Frontal cortex (tissue), 4 donors: ENCODE measurements around the gene TOMM5. TPM values are rescaled to one million over a fixed set of nuclear protein-coding genes. Genes with fewer than 3 reads are reported as not detected.
A peak's percentile ranks its signal among the peaks of the same experiment; 100 is the strongest.
"Not testable (repeated sequence)": the region's sequence is repeated elsewhere in the genome, so short reads cannot be mapped to it uniquely, and the experiment has no call there.

Experiments used
- DNase-seq, 2 donors: peaks; one replicate each; pipeline ENCODE4 v3.0.0; 2012; ENCODE audit warnings: low spot score in 2 of 2
- FAIRE-seq: peaks from 2 replicates; lab custom pipeline; 2012; peaks lifted over from hg19 to GRCh38; lab: Jason Lieb, UNC
- total RNA-seq: library from RNA; depleted of rRNA; stranded (reverse); fragments of >200 nt; gene quantifications from one replicate; pipeline ENCODE4 v1.2.3, GENCODE V29; 2014
- donor health status: control.
- donor health status: control.
- donor health status: control.

The TOMM5 gene
- total RNA-seq, 1 donor from 2014 or later: 75.0 TPM

DNA sequence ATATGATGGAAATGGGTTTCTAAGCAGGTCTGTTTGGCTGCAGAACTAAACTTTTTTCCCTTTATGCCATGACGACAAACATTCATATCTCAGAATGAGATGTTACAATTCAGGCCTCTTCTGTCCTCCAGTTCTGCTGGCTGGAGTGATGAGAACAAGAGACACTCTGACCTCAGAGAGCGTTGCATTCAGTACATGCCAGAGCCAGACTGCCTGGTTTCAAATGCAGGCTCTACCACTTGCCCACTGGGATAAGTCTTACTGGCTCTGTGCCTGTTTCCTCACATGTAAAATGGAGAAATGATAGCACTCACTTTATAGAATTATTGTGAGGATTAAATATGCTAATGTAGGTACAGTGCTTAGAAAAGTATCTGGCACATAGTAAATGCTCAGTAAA is 24.8 kb upstream of the TOMM5 start:
- DNase-seq: no peak
- FAIRE-seq: no peak

DNA sequence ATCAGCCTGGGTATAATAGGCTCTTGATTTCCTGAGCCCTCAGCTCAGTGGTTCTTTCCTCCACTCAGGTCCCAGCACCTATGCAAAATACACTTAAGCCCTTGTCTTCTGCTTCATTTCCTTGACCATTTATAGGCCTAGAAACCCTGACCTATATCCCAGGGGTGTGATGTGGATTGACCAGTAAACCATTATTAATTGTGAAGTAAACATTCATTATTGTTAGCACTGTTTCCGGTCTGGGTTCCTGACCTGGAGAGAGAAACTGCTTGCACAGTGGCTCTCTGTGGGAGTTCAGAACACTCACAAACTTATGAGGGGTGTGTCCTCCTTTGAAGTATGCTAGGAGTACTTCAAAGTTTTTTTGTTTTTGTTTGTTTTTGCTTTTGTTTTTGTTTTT is 19.6 kb upstream of the TOMM5 start:
- no peak for FAIRE-seq
- no peak for DNase-seq

DNA sequence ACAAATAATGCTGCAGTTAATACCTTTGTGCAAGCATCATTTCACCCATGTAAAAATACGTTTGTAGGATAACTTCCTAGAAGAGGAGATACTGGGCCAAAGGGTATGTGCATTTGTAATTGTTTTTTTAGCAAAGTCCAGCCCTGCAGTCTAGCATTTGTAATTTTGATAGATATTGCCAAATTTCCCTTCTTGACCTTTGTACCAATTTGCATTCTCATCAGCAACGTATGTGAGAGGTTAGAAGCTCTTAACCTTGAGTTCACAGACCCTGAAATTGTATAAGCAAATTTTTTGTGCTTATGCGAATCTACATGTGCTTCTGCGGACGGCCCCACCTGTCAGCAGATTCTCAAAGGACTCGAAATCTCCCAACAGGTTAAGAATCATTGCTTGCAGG is 18.6 kb upstream of the TOMM5 start:
- FAIRE-seq (no peak), DNase-seq (no peak)

DNA sequence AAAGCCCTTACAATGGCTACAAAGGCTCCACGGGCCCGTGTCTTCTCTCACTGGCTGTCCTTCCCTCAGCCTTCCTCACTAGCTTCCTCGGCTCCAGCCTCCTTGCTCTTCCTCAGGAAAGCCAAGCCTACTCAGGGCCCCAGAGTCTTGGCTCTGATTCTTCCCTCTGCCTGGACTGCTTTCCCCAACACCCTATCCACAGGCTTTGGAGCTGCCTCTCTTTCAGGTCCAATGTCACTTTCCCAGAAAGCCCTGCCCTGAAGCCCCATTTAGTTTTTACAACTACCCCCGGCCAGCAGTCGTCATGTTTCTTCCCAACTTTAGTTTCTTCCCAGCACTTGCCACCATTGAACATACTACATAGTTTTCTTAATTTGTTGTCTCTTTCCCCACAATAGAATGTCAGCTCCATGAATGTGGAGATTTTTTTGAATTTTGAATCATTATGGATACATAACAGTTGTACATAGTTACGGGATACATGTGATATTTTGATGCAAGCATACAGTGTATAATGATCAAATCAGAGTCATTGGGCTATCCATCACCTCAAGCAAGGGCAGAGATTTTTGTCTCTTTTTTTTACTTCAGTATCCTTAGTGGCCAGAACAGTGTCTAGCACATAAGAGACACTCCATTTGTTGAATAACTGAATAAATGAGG is 17.5 kb upstream of the TOMM5 start:
- FAIRE-seq: no peak

GRCh38 chr9:37608250-37608649 is 15.9 kb upstream of the TOMM5 start:
- no peak for FAIRE-seq
- DNase-seq: no peak

More for the DNA sequence above, 17.5 kb upstream of the TOMM5 start:
- no peak for DNase-seq

DNA sequence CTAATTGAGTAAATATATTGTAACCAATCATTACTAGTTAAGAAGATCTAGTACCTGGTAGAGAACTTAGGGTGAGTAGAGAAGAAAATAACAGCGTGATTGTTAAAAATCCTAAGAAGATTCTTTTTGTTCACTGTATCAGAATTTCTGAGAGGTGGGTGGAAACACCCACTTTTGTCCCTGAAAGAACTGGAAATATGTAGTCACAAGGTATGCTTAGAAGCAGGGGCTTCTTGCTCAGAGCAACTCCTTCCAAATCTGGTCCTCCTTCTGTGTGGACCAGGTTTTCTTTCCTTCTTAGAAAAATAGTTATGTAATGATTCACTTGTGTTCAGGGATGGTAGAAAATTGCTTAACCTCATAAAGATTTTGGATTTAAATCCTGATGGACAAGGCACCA is 11.9 kb upstream of the TOMM5 start:
- DNase-seq: no peak
- FAIRE-seq: no peak

DNA sequence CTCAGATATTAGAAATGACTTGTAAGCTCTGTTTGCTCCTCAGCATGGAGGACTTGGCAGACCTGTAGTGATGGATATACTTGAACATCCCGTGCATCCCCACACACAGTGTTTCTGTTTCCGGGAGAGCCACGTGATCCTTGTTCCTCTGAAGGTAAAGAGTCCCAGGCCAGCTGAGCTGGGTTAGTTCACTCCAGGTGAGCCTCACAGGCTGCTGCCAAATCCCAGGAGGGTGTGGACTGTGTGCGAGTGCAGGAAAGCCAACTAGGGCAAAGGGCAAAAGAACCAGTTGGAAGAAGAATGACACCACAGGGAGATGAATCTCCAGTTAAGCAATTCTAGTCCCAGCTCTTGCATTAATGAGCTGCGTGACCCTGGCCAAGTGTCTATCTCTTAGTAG is 10.4 kb upstream of the TOMM5 start:
- FAIRE-seq (no peak), DNase-seq (no peak)

DNA sequence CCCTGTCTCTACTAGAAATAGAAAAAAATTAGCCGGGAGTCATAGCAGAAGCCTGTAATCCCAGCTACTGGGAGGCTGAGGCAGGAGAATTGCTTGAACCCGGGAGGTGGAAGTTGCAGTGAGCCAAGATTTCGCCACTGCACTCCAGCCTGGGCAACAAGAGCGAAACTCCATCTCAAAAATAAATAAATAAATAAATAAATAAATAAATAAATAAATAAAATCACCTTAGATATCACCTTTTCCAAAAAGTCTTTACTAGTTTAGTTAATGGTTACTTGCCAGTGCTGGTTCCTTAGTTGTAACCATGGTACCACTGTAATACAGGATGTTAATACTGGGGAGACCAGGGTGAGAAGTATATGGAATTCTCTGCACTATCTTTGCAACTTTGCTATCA is 9.7 kb upstream of the TOMM5 start:
- not testable (repeated sequence) for DNase-seq, FAIRE-seq

DNA sequence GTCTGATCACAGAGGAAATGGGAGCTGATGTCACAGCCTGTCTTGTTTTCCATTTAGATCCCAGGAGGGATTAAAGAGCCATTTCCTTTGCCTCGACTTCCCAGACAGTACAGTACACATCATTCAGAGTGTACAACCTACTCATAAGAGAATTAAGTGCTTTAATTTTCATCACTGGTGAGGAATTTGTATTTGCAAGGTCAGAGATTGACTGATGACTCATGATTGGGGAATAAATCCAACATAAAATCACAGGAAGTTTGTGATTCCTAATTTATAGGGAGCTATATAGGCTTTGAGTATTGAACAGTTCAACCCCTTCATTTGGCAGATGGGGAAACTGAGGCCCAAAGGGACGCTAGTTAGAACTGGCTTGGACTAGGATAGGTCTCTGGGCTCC is 4.1 kb upstream of the TOMM5 start:
- DNase-seq (no peak), FAIRE-seq (no peak)

DNA sequence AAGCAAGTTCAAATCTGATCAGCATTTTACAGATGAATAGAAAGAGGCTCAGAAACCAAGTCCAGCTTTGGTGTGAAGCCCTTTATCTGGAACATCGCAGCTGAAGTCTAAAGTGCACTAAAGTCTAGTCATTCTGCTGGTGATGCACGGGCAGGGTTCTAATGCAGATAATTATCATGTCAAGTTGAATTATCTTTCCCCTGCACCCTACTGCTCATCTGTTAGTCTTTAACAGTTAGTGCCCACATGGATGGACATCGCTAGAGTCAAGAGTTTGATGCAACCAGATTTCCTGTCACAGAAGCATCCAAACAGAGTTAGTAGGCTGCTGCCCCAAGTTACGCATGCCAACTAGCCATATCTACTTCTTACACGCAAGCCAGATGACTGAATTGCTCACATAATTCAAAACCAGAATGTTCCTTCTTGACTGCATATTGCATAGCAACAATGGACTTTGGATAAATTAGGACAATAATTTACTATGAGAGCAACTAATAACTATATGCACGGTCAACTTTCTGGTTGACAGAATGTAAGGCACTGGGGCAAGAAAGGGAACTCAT is 1.6 kb upstream of the TOMM5 start:
- no peak for DNase-seq
- FAIRE-seq: no peak

GRCh38 chr9:37587521-37587920 is 4.9 kb downstream of the TOMM5 start:
- DNase-seq (no peak), FAIRE-seq (no peak)

GRCh38 chr9:37583522-37584121 is 8.8 kb downstream of the TOMM5 start:
- FAIRE-seq (no peak), DNase-seq (no peak)

GRCh38 chr9:37582548-37583157 is 9.7 kb downstream of the TOMM5 start:
- peak in 1 of 2 donors; percentile 39 for DNase-seq

DNA sequence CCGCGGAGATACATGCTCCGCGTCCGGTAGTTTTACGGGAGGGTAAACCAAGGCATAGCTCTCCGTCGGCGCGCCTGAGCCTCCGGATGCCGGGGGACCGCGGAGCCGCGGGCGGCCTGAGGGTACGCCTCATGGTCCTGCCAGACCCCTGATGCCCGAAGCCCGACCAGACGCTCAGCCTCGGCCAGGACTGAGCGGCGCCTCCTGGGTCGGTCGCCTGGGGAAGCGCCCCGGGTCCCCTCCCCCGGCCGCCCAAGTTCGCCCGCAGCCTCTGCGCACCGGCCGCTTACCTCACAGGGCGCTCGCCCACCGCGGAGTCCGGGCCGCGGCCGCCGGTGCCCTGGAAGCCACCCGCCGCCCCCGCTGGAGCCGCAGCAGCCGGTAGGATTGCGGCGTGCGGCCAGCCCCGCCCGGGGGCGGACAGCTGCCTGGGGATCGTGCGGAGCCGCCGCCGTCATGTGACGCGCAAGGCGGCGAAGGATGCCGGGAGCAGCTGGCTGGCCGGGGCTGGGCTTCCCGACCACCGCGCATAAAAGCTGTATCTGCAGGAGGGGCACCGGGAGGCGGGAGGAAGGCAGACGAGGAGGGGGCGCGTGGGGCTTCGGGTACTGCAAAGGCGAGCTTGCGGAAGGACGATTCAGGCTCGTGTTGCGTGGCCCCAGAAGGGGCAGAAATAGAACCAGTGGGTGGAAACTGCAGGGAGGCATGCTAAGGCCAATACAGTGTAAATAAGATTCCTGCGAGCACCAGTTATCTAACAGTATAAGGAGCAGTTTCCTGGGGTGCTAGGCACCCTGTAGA is 16.3 kb downstream of the TOMM5 start, which contains the start of gene FBXO10:
Gene FBXO10, minus strand, starts transcription at position 460 of the 801 bp plus-strand sequence. CDS start 34,612 bp downstream, outside the sequence.
- DNase-seq: peak; percentile 79
- no peak for FAIRE-seq

More at GRCh38 chr9:37582548-37583157, 9.7 kb downstream of the TOMM5 start:
- peak; percentile 91 for FAIRE-seq

DNA sequence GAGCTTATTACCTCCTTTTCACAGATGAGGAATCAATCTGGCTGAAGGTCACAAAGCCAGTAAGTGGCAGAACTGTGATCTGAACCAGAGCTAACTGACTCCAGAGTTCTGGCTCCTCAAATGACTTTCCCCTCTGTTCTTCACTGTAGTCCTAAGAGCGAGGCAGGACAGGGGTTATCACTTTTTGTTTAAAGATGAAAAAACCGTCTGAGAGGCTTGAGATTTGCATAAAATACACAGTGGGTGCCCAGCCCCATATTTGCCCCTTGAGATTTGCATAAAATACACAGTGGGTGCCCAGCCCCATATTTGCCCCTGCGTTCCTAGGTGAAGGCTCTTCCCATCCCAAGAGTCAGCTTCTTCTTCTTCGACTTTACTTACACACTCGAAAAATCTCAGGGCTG is 16.9 kb downstream of the TOMM5 start:
- FAIRE-seq (no peak), DNase-seq (no peak)

GRCh38 chr9:37575001-37575400 is 17.4 kb downstream of the TOMM5 start:
- FAIRE-seq: no peak

DNA sequence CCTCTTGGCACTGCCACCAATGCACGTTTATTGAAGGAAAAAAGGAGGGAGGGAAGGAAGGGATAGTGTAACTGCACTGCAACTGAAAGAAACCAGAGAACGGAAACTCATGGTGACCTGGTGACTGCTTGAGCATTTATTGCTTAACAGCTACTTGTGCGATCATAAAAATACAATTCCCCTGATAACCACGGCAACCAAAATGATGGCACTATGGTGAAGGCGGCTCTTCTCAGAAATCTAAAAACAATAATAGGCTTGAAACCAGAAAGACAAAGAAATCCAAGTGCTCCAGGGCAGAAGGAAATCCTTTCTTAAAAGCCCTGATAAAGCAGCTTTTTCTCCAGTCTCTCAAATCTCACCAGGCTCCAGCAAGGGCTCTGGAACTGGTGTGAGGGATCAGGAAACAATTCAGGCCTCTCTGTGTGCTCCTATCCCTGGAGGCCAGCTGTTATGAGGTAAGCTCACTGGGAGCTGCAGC is 18.1 kb downstream of the TOMM5 start:
- FAIRE-seq (no peak), DNase-seq (no peak)

More at GRCh38 chr9:37575001-37575400, 17.4 kb downstream of the TOMM5 start:
- DNase-seq: no peak

GRCh38 chr9:37571282-37571681 is 21.1 kb downstream of the TOMM5 start:
- no peak for DNase-seq
- FAIRE-seq: no peak

DNA sequence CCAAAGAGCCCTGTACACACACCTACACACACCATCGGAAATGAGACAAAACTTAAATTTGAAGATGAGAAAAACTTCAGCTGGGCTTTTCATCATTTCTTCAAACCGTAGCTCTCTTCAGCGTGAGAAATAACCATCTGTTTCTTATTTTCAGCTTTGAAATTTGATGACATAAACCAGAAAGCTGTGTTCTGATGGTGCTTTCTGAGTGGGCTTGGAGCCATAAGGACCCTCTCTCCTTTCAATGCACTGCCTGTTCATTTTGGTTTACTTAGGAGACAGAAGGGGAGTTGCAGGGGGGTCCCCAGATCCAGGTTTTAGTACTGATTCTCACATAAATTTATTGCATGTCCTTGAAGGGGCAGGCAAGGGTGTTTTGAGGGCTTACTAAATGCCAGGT is 25.7 kb downstream of the TOMM5 start:
- DNase-seq (no peak), FAIRE-seq (no peak)
